ENCODE results near the gene TMEM106B. TPM values are rescaled to one million over a fixed set of nuclear protein-coding genes. Genes with fewer than 3 reads are reported as not detected.

Gene TMEM106B
- total and polyA plus RNA-seq, 10 of the 15 experiments (the other 5 are each of a cell fraction or from before 2014, with no cell fraction given): 3.7 to 21.2 (median 12.3) TPM

- H3K36me3 ChIP-seq (ENCODE audit: control insufficient read depth in 2 of 2, insufficient read depth in 2 of 2, low read length in 1 of 2): no peaks in the 10 kb centered on the region
- TF ChIP-seq NFYA (IDR thresholded peaks at IDR 0.05; ENCODE audit: borderline replicate concordance, low read depth, low read length) (no peak), CBX5 (IDR thresholded peaks at IDR 0.05; ENCODE audit: low read depth) (no peak), ZNF217 (IDR thresholded peaks at IDR 0.05) (no peak), TARDBP (IDR thresholded peaks at IDR 0.05; ENCODE audit: borderline replicate concordance) (no peak), RAD51 (IDR thresholded peaks at IDR 0.05) (no peak), JUND (IDR thresholded peaks at IDR 0.05; ENCODE audit: low read depth, low read length) (no peak), EGR1 (IDR thresholded peaks at IDR 0.05; ENCODE audit: borderline replicate concordance in 1 of 2, low read depth in 2 of 2, low read length in 2 of 2) (no peak), MYC (IDR thresholded peaks at IDR 0.05; ENCODE audit: insufficient read depth, insufficient read length, insufficient replicate concordance, low read length, severe bottlenecking) (no peak), NR2C1 (IDR thresholded peaks at IDR 0.05) (no peak), ATF7 (IDR thresholded peaks at IDR 0.05; ENCODE audit: low read depth) (no peak), KDM1A (IDR thresholded peaks at IDR 0.05; ENCODE audit: borderline replicate concordance) (no peak), ZBTB40 (IDR thresholded peaks at IDR 0.05; ENCODE audit: borderline replicate concordance) (no peak), FOXK2 (IDR thresholded peaks at IDR 0.05) (no peak), SIX5 (IDR thresholded peaks at IDR 0.05; ENCODE audit: low read depth, low read length, severe bottlenecking) (no peak), SMC3 (IDR thresholded peaks at IDR 0.05; ENCODE audit: borderline replicate concordance, low read length) (no peak)
- TF ChIP-seq, protein P1, sequence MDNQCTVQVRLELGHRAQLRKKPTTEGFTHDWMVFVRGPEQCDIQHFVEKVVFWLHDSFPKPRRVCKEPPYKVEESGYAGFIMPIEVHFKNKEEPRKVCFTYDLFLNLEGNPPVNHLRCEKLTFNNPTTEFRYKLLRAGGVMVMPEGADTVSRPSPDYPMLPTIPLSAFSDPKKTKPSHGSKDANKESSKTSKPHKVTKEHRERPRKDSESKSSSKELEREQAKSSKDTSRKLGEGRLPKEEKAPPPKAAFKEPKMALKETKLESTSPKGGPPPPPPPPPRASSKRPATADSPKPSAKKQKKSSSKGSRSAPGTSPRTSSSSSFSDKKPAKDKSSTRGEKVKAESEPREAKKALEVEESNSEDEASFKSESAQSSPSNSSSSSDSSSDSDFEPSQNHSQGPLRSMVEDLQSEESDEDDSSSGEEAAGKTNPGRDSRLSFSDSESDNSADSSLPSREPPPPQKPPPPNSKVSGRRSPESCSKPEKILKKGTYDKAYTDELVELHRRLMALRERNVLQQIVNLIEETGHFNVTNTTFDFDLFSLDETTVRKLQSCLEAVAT (IDR thresholded peaks at IDR 0.05): no peak
- no peak for DNase-seq (ENCODE audit: low read depth, low spot score)
- no peak for FAIRE-seq
- intact Hi-C loops (cut with micrococcal nuclease; ENCODE audit: unreplicated experiment) (no loop called here), in situ Hi-C loops (cut with MboI) (no loop called here)
- H2AFZ ChIP-seq (ENCODE audit: control insufficient read depth, low read depth, low read length): no peak overlapping the region
- ChIA-PET RAD21 (ENCODE audit: unreplicated experiment) (no interaction called here), POLR2A (interaction anchor here (0.6 kb wide), 2 partner anchors 32 to 873 kb away, joined by 3 to 7 read pairs; no protein-coding TSS in a partner anchor), CTCF (interaction anchor here (0.6 kb wide), 1 partner anchor 1154 kb away, joined by 3 read pairs; no protein-coding TSS in a partner anchor), SMC1A (ENCODE audit: uncharacterized antibody, unreplicated experiment) (no interaction called here)
- no peak for ATAC-seq
- no peaks in the 10 kb centered on the region; a peak in 2 of 4 replicates for H3K27me3 ChIP-seq (replicated peaks in 1 of 2; ENCODE audit: control insufficient read depth in 2 of 2, insufficient read depth in 2 of 2, low read length in 1 of 2)
- no peak overlapping the region for H3K27ac ChIP-seq (ENCODE audit: control insufficient read depth, insufficient read depth)
- no TSS peak for BruUV-seq (replicated peaks)
- H3K79me2 ChIP-seq (ENCODE audit: control insufficient read depth, insufficient read depth, low read length): no peaks in the 10 kb centered on the region
- 58% methylated on average over 2 of the region's 2 CpGs for WGBS (ENCODE audit: insufficient coverage, insufficient replicate concordance, low lambda C conversion rate, missing lambda C conversion rate)
- no peaks in the 10 kb centered on the region for H3K4me1 ChIP-seq (ENCODE audit: control insufficient read depth, insufficient read depth, low read length)
- no peak overlapping the region for H3K4me3 ChIP-seq
- H3K9me3 ChIP-seq (replicated peaks; ENCODE audit: control insufficient read depth, insufficient read depth, low read length): no peaks in the 10 kb centered on the region
- H3K4me2 ChIP-seq (ENCODE audit: control insufficient read depth, insufficient read depth): no peak overlapping the region
- no peaks in the 10 kb centered on the region for H4K20me1 ChIP-seq (ENCODE audit: control insufficient read depth, insufficient read depth)
- H3K9ac ChIP-seq (ENCODE audit: control insufficient read depth, insufficient read depth, low read length): no peak overlapping the region
These were observed 33.6 kb downstream of the TMEM106B start for GRCh38 chr7:12244694-12245093.
